H1 (cell line): ENCODE measurements around the gene ZYG11B.

Source experiments
- ATF3 ChIP-seq: IDR thresholded peaks from 2 replicates; pipeline ENCODE4 v1.6.1; 2011; ENCODE audit warnings: low read depth, mild to moderate bottlenecking, low read length; ENCODE audit not compliant: insufficient read depth
- BRCA1 ChIP-seq: IDR thresholded peaks from 2 replicates; pipeline ENCODE4 v1.6.1; 2012; ENCODE audit warnings: low read depth, low read length, improper control_type of control experiment
- CTCF ChIP-seq, 3 experiments: IDR thresholded peaks; 1 replicate in 2 of 3; 2 replicates in 1 of 3; pipeline versions ENCODE4 v1.5.1 to v1.6.1; 2011; ENCODE audit warnings: low read length in 3 of 3, mild to moderate bottlenecking in 3 of 3, inconsistent platforms in 2 of 3, low read depth in 1 of 3, moderate library complexity in 1 of 3; ENCODE audit not compliant: insufficient read depth in 1 of 3; ENCODE audit errors: control extremely low read depth in 1 of 3
- EP300 ChIP-seq, 2 experiments: IDR thresholded peaks; 1 replicate in 1 of 2; 2 replicates in 1 of 2; pipeline ENCODE4 v1.6.1; 2011 to 2012; ENCODE audit warnings: low read depth in 2 of 2, low read length in 2 of 2, mild to moderate bottlenecking in 2 of 2, borderline replicate concordance in 1 of 2, inconsistent platforms in 1 of 2, moderate library complexity in 1 of 2
- EZH2 ChIP-seq: fragments of 200-600 bp; sonication (generic); IDR thresholded peaks from 2 replicates; pipeline ENCODE4 v1.7.1; 2012; ENCODE audit warnings: low read depth, mild to moderate bottlenecking, moderate library complexity, low read length, inconsistent platforms; ENCODE audit not compliant: severe bottlenecking
- KDM1A ChIP-seq: fragments of 200-600, 300-600 bp; sonication (generic); IDR thresholded peaks from 2 replicates; pipeline ENCODE4 v1.7.1; 2016; ENCODE audit warnings: mild to moderate bottlenecking, low read length, borderline replicate concordance
- MAX ChIP-seq: IDR thresholded peaks from 2 replicates; pipeline ENCODE4 v1.6.1; 2012; ENCODE audit warnings: inconsistent platforms
- POLR2A ChIP-seq, 2 experiments: IDR thresholded peaks; 1 replicate in 1 of 2; 2 replicates in 1 of 2; pipeline ENCODE4 v1.6.1; 2011; ENCODE audit warnings: low read depth in 2 of 2, low read length in 2 of 2, mild to moderate bottlenecking in 2 of 2; ENCODE audit errors: control extremely low read depth in 1 of 2
- RBBP5 ChIP-seq: IDR thresholded peaks from 2 replicates; pipeline ENCODE4 v1.7.1; 2012; ENCODE audit warnings: low read depth, mild to moderate bottlenecking, inconsistent platforms, low read length, moderate library complexity, borderline replicate concordance
- SIN3A ChIP-seq, 2 experiments: IDR thresholded peaks in 1 of 2; conservative IDR thresholded peaks in 1 of 2; 2 replicates each; pipeline ENCODE4 v1.6.1; 2011 to 2012; ENCODE audit warnings: low read length in 2 of 2, improper control_type of control experiment in 1 of 2, low read depth in 1 of 2, mild to moderate bottlenecking in 1 of 2
- SIX5 ChIP-seq: IDR thresholded peaks from 2 replicates; pipeline ENCODE4 v1.6.1; 2011; ENCODE audit warnings: mild to moderate bottlenecking, low read depth, low read length
- USF2 ChIP-seq: IDR thresholded peaks from 2 replicates; pipeline ENCODE4 v1.6.1; 2011; ENCODE audit warnings: low read length, improper control_type of control experiment

DNA sequence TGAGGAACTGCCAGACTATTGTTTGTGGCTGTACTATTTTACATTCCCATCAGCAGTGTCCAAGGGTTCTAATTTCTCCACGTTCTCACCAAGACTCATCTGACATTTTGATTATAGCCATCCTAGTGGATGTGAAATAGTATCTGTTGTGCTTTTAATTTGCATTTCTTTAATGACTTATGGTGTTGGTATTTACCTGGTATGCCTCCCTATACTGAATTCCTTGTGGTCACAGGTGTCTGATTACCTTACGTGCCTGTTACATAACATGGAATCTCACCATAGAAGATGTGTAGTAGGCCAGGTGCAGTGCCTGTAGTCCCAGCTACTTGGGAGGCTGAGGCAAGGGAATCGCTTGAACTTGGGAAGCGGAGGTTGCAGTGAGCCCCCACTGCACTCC lies 129.8 kb downstream of the ZYG11B start:
- TF ChIP-seq ATF3 (no peak), CTCF (IDR thresholded peaks at IDR 0.05; ENCODE audit: control extremely low read depth in 1 of 3, insufficient read depth in 1 of 3, low read depth in 1 of 3, low read length in 3 of 3) (no peak), USF2 (no peak), EP300 (IDR thresholded peaks at IDR 0.05; ENCODE audit: borderline replicate concordance in 1 of 2, low read depth in 2 of 2, low read length in 2 of 2) (no peak), RBBP5 (no peak), KDM1A (no peak), MAX (no peak), POLR2A (IDR thresholded peaks at IDR 0.05; ENCODE audit: control extremely low read depth in 1 of 2, low read depth in 2 of 2, low read length in 2 of 2) (no peak), SIN3A (conservative IDR thresholded peaks at IDR 0.05 in 1 of 2, IDR thresholded peaks at IDR 0.05 in 1 of 2; ENCODE audit: low read depth in 1 of 2, low read length in 2 of 2) (no peak), EZH2 (no peak), BRCA1 (no peak), SIX5 (no peak)
